Stomach (tissue), 4 donors: ENCODE results near the gene MPG.

Experiments used
- CTCF ChIP-seq, 7 experiments: fragments of 450-650 bp in 4 of 7; fragments of 200-600 bp in 3 of 7; sonication (generic) in 3 of 7; IDR thresholded peaks; one replicate each; pipeline ENCODE4 v1.5.1; 2016 to 2019; ENCODE audit warnings: antibody characterized with exemption in 7 of 7, control low read depth in 2 of 7, mild to moderate bottlenecking in 1 of 7
- EP300 ChIP-seq: sonication (generic); formaldehyde crosslinking; IDR thresholded peaks from one replicate; pipeline ENCODE4 v1.6.1; 2017; ENCODE audit warnings: antibody characterized with exemption
- POLR2A ChIP-seq, 4 donors: fragments of 450-650 bp; IDR thresholded peaks; one replicate each; pipeline ENCODE4 v1.6.1; 2016; ENCODE audit warnings: antibody characterized with exemption in 4 of 4, control low read depth in 2 of 4, mild to moderate bottlenecking in 1 of 4, moderate library complexity in 1 of 4
- POLR2AphosphoS5 ChIP-seq, 3 donors: sonication (generic); formaldehyde crosslinking; IDR thresholded peaks; one replicate each; pipeline ENCODE4 v1.6.1; 2016; ENCODE audit warnings: antibody characterized with exemption in 3 of 3

- TF ChIP-seq POLR2A (IDR thresholded peaks at IDR 0.05), result no peak
- no peak for TF ChIP-seq EP300
- TF ChIP-seq CTCF (IDR thresholded peaks at IDR 0.05), result no peak
- no peak for TF ChIP-seq POLR2AphosphoS5 (IDR thresholded peaks at IDR 0.05)
Measured at GRCh38 chr16:85407-85782, 7.4 kb downstream of the MPG start.
